ENCODE data around the gene USP12.

DNA sequence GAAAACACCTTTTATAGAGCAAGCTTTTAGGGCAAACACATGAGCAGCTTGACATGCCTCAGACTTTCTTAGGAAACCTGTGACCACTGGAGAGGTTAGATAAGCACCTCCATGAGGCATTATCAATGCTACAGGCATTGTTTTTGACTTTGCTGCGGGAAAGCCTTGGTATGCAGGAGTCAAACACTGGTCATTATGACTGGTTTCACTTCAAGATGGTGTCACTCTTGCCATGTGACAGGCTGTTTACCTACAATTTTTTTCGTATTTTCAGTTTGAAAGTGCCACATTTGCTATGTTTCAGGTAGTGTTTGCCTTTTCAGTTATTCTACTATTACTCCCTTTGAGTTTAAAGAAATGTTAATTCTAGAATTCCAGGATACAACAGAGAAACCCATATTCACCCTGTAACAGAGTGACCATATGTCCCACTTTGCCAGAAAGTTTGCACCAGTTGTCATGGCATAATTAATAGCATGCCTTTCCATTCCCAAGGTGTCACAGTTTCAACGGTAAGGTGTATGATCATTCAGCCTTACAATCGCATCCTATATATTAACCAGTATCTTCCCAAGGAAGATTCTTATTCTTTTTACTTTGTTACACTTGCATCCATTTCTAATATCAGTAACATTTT is 33.0 kb downstream of the USP12 start:
- TF ChIP-seq POLR2AphosphoS5 (IDR thresholded peaks at IDR 0.05; ENCODE audit: low read depth) (no peak), SPI1 (IDR thresholded peaks at IDR 0.05; ENCODE audit: borderline replicate concordance, low read depth) (no peak), GABPA (IDR thresholded peaks at IDR 0.05; ENCODE audit: low read depth) (no peak)
- TF ChIP-seq, protein P1, sequence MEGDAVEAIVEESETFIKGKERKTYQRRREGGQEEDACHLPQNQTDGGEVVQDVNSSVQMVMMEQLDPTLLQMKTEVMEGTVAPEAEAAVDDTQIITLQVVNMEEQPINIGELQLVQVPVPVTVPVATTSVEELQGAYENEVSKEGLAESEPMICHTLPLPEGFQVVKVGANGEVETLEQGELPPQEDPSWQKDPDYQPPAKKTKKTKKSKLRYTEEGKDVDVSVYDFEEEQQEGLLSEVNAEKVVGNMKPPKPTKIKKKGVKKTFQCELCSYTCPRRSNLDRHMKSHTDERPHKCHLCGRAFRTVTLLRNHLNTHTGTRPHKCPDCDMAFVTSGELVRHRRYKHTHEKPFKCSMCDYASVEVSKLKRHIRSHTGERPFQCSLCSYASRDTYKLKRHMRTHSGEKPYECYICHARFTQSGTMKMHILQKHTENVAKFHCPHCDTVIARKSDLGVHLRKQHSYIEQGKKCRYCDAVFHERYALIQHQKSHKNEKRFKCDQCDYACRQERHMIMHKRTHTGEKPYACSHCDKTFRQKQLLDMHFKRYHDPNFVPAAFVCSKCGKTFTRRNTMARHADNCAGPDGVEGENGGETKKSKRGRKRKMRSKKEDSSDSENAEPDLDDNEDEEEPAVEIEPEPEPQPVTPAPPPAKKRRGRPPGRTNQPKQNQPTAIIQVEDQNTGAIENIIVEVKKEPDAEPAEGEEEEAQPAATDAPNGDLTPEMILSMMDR (IDR thresholded peaks at IDR 0.05; ENCODE audit: insufficient read depth, low read length), result no peak

All from HL-60 (cell line).